Spinal cord (tissue), 10 donors: ENCODE measurements around the gene MIF4GD. TPM values are rescaled to one million over a fixed set of nuclear protein-coding genes. Genes with fewer than 3 reads are reported as not detected.

Experiments
- DNase-seq, 6 donors: peaks; one replicate each; pipeline versions ENCODE4 v3.0.0 to v3.0.0-alpha.2; 2013 to 2015; ENCODE audit warnings: low spot score in 6 of 6, low read depth in 4 of 6
- H3K27ac ChIP-seq: one replicate; pipeline ENCODE4 v1.5.1; 2013; ENCODE audit warnings: low read depth, low read length, control low read depth
- H3K27me3 ChIP-seq: one replicate; pipeline ENCODE4 v1.6.1; 2013; ENCODE audit warnings: low read length; ENCODE audit not compliant: control insufficient read depth, insufficient read depth
- H3K36me3 ChIP-seq: one replicate; pipeline ENCODE4 v1.6.1; 2013; ENCODE audit warnings: low read length; ENCODE audit not compliant: control insufficient read depth, insufficient read depth
- H3K4me1 ChIP-seq: one replicate; pipeline ENCODE4 v1.6.1; 2013; ENCODE audit warnings: low read length; ENCODE audit not compliant: control insufficient read depth, insufficient read depth
- H3K4me3 ChIP-seq: one replicate; pipeline ENCODE4 v1.5.1; 2013; ENCODE audit warnings: low read depth, low read length, control low read depth
- H3K9me3 ChIP-seq: one replicate; pipeline ENCODE4 v1.6.1; 2013; ENCODE audit warnings: low read length; ENCODE audit not compliant: control insufficient read depth, insufficient read depth
- WGBS: methylation state at CpG from one replicate; pipeline ENCODE4 v1.1.5; 2013; ENCODE audit warnings: missing lambda C conversion rate; ENCODE audit not compliant: insufficient coverage; 5-methylcytosine and 5-hydroxymethylcytosine counted together
- polyA plus RNA-seq, 2 donors: library from polyadenylated mRNA; unstranded; fragments of 120-200 nt; gene quantifications; one replicate each; pipeline ENCODE4 v1.2.1, GENCODE V29; 2013; ENCODE audit not compliant: insufficient read length in 2 of 2
- total RNA-seq, 2 donors: library from RNA; depleted of rRNA in 1 of 2; stranded (reverse); fragments of 120-200 nt in 1 of 2; fragments of >200 nt in 1 of 2; gene quantifications; one replicate each; pipeline versions ENCODE4 v1.2.3 to v1.2.4, GENCODE V29; 2013 to 2014
- donor health status: healthy.

The MIF4GD gene
- total and polyA plus RNA-seq, 4 donors: 11.0 to 31.1 (median 26.0) TPM

DNA sequence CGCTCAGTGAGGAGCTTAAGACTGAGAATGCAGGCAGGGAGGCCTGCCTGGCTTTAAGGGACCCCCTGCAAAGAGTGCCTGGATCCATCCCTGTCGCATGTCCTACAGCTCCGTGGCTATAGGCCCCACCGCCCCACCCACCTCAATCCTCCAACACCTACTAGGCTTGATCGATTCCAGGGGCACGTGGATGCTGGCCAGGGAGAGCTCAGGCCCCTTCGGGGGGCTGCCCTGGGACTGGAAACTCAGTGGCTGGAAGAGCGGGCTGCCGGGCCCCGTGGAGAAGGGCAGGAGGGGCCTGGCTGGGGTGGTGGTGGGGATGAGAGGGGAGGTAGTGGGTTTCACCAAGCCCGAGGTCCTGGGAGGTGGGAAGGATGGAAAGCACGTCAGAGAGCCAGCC, 31.8 kb downstream of the MIF4GD start:
- peaks cover 90% of the 10 kb centered on the region for H3K36me3 ChIP-seq
- no peaks in the 10 kb centered on the region for H3K27me3 ChIP-seq
- no peak overlapping the region for H3K27ac ChIP-seq
- 92% methylated on average over 6 of the region's 12 CpGs for WGBS
- H3K9me3 ChIP-seq: no peaks in the 10 kb centered on the region
- no peak for DNase-seq
- no peak overlapping the region for H3K4me3 ChIP-seq
- H3K4me1 ChIP-seq: peaks cover 8% of the 10 kb centered on the region

GRCh38 chr17:75238684-75239191, 32.3 kb downstream of the MIF4GD start:
- Histone ChIP-seq H3K4me1 (peaks cover 8% of the 10 kb centered on the region), H3K9me3 (no peaks in the 10 kb centered on the region), H3K4me3 (no peak overlapping the region), H3K27me3 (no peaks in the 10 kb centered on the region), H3K36me3 (peaks cover 86% of the 10 kb centered on the region), H3K27ac (no peak overlapping the region)
- WGBS: 73% methylated on average over 12 of the region's 13 CpGs
- peak in 3 of 6 donors; percentile 12 to 70 (median 66) for DNase-seq

GRCh38 chr17:75238020-75238580, 32.9 kb downstream of the MIF4GD start:
- H3K4me1 ChIP-seq: peaks cover 8% of the 10 kb centered on the region
- no peaks in the 10 kb centered on the region for H3K27me3 ChIP-seq
- H3K27ac ChIP-seq: no peak overlapping the region
- H3K36me3 ChIP-seq: peaks cover 85% of the 10 kb centered on the region
- WGBS: 87% methylated on average over 10 of the region's 11 CpGs
- DNase-seq: no peak
- H3K9me3 ChIP-seq: no peaks in the 10 kb centered on the region
- no peak overlapping the region for H3K4me3 ChIP-seq

- Histone ChIP-seq H3K9me3 (no peaks in the 10 kb centered on the region), H3K27me3 (no peaks in the 10 kb centered on the region), H3K4me1 (peaks cover 8% of the 10 kb centered on the region), H3K4me3 (no peak overlapping the region), H3K36me3 (peaks cover 84% of the 10 kb centered on the region), H3K27ac (no peak overlapping the region)
- no peak for DNase-seq
- 95% methylated on average over 9 of the region's 12 CpGs for WGBS
These were observed 33.7 kb downstream of the MIF4GD start for GRCh38 chr17:75237100-75238014.

DNA sequence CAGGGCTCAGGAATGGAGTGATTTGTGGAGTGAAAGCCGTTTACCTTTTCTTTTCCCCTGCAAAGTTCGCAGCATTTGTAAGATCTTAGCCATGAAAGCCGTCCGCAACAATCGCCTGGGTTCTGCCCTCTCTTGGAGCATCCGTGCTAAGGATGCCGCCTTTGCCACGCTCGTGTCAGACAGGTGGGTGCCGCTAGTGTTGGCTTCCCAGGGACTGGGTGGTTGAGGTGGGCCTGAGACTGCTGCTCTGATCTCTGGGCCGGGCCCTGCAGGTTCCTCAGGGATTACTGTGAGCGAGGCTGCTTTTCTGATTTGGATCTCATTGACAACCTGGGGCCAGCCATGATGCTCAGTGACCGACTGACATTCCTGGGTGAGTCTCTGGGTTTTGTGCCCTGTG, 38.2 kb downstream of the MIF4GD start:
- no peaks in the 10 kb centered on the region for H3K27me3 ChIP-seq
- WGBS: 96% methylated on average over 10 of the region's 13 CpGs

DNA sequence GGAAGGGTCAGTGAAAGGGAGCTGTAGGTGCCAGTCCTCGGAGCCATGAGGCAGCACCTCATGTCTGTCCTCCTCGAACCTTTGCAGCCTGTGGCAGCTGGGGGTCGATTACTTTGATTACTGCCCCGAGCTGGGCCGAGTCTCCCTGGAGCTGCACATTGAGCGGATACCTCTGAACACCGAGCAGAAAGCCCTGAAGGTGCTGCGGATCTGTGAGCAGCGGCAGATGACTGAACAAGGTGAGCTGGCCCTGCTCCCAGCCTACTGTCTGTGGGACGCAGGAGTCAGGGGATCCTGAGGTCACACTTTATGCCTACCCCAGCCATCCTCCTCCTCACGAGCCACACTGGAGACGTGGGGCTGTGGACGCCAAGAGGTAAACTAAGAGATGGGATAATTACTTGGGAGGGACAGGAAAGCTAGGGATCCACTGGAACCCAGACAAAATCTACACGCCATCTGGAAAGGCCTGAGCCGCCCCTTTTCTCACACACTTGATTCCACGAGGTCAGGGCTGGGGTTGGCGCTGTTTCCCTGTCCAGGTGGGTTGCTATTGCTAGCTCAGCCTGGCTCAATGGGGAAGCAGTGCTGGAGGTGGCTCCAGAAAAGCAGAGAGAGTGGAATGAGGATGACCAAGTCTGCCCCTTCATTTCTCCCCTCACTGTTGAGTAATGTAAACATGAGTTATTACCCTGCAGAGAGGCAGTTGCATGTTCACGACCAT, 39.1 kb downstream of the MIF4GD start:
- H3K4me1 ChIP-seq: peaks cover 2% of the 10 kb centered on the region
- DNase-seq: no peak
- no peak overlapping the region for H3K27ac ChIP-seq
- H3K4me3 ChIP-seq: no peak overlapping the region
- 95% methylated on average over 16 of the region's 18 CpGs for WGBS
- H3K27me3 ChIP-seq: no peaks in the 10 kb centered on the region
- H3K9me3 ChIP-seq: no peaks in the 10 kb centered on the region
- H3K36me3 ChIP-seq: peaks cover 71% of the 10 kb centered on the region

More for the DNA sequence above, 38.2 kb downstream of the MIF4GD start:
- Histone ChIP-seq H3K9me3 (no peaks in the 10 kb centered on the region), H3K36me3 (peaks cover 77% of the 10 kb centered on the region), H3K4me3 (no peak overlapping the region), H3K27ac (no peak overlapping the region), H3K4me1 (peaks cover 2% of the 10 kb centered on the region)
- no peak for DNase-seq

DNA sequence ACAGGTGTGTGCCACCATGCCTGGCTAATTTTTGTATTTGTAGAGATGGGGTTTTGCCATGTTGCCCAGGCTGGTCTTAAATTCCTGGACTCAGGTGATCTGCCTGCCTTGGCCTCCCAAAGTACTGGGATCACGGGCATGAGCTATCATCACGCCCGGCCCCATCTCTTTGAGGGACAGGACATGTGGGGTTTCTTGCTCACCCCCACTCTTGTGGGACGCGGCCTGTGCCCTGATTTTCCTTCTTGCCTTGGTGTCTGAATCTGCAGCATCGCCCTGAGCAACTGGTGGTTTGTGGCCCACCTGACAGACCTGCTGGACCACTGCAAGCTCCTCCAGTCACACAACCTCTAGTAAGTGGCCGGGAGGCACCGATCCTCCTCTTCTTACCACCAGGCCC, 40.0 kb downstream of the MIF4GD start:
- Histone ChIP-seq H3K27me3 (no peaks in the 10 kb centered on the region), H3K36me3 (peaks cover 71% of the 10 kb centered on the region), H3K27ac (no peak overlapping the region), H3K4me1 (peaks cover 2% of the 10 kb centered on the region), H3K9me3 (no peaks in the 10 kb centered on the region), H3K4me3 (no peak overlapping the region)
- WGBS: 90% methylated on average over 5 of the region's 8 CpGs
- no peak for DNase-seq

GRCh38 chr17:75228847-75229246, 42.2 kb downstream of the MIF4GD start:
- 80% methylated on average over 4 of the region's 4 CpGs for WGBS
- Histone ChIP-seq H3K36me3 (peaks cover 72% of the 10 kb centered on the region), H3K27ac (no peak overlapping the region)

DNA sequence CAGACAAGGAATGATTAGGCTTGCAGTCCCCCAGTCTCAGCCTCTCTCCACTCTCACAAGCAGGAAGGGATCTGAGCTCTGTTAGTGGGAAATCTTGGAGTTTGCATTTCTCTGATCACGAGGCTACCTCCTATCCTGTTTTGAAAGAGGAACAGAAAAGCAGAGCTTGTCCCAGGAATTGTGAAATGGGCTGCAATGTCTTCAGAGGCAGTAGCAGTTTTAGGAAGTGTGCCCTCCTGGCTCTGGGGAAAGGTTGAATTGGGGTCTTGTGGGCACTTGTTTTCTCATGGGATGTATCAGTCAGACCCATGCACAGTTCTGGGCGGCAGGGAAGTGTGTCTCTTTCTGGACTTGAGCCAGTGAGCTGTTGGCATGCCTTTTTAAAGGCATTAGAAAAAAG, 42.7 kb downstream of the MIF4GD start:
- no peak overlapping the region for H3K27ac ChIP-seq
- no peak overlapping the region for H3K4me3 ChIP-seq

More at GRCh38 chr17:75228847-75229246, 42.2 kb downstream of the MIF4GD start:
- Histone ChIP-seq H3K27me3 (no peaks in the 10 kb centered on the region), H3K4me1 (peaks cover 2% of the 10 kb centered on the region), H3K9me3 (no peaks in the 10 kb centered on the region), H3K4me3 (no peak overlapping the region)
- peak in 1 of 6 donors; percentile 8 for DNase-seq

More for the DNA sequence above, 42.7 kb downstream of the MIF4GD start:
- 86% methylated on average over 1 of the region's 2 CpGs for WGBS
- H3K9me3 ChIP-seq: no peaks in the 10 kb centered on the region
- H3K4me1 ChIP-seq: peaks cover 2% of the 10 kb centered on the region
- no peaks in the 10 kb centered on the region for H3K27me3 ChIP-seq
- peak in 1 of 6 donors; percentile 47 for DNase-seq
- H3K36me3 ChIP-seq: peaks cover 72% of the 10 kb centered on the region
